ENCODE data around the gene ZXDC.

ZXDC gene

GRCh38 chr3:126510308-126510910, 34.7 kb upstream of the ZXDC start:
- no peak for DNase-seq (ENCODE audit: low read depth in 2 of 2)

GRCh38 chr3:126509597-126510307, 34.1 kb upstream of the ZXDC start:
- no peak for DNase-seq (ENCODE audit: low read depth in 2 of 2)

DNA sequence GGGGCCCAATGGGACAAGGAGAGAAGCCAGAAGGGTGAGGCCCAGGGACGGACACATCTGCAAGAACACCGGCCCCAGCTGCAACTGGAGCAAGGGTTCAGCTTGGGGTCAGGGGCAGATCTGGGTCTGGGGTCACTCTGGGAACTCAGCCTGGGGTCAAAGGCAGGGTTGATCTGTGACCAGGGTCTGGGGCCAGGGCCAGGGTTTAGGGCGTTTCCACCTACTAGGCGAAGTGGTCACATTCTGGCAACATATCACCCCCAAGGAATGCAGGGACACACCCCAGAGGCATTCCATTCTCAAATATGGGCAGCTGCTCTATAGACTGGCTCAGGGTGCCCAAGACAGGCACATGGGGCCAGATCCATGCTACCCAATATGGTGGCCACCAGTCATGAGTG, 32.9 kb upstream of the ZXDC start:
- no peak for DNase-seq (ENCODE audit: low read depth in 2 of 2)

DNA sequence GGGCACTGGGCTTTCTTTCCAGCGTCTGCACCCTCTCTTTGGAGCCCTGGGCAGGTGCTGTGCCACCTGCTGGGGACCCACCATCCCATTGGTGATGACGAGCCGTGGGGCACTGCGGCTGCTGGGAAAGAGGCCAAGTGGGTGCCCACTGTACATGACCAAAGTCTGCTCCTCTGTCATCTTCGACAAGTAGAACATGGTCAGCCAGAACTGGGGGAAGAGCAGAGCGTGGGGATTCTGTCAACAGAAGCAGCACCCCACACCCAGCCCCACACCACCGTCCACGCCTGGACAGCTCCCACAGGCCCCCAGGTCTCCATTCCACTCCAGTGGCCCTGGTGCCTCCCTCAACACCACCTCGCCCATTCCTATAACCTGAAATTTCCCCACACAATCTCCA, 32.2 kb upstream of the ZXDC start:
- DNase-seq (ENCODE audit: low read depth in 2 of 2) = no peak

GRCh38 chr3:126503701-126504100, 28.0 kb upstream of the ZXDC start:
- DNase-seq (ENCODE audit: low read depth in 2 of 2) = no peak

DNA sequence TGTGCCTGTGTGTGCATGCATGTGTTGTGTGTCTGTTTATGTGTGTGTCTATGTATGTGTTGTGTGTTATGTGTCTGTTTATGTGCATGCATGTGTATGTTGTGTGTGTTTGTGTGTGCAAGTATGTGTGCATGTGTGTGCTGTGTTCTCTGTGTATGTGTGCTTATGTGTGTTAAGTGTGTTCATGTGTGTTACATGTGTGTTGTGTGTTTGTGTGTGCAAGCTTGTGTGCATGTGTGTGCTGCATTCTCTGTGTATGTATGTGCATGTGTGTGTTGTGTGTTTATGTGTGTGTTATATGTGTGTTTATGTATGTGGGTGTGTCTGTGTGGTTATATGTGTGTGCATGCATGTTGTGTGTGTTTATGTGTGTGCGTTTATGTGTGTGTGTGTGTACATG, 27.0 kb upstream of the ZXDC start:
- DNase-seq (ENCODE audit: low read depth in 2 of 2) = no peak

DNA sequence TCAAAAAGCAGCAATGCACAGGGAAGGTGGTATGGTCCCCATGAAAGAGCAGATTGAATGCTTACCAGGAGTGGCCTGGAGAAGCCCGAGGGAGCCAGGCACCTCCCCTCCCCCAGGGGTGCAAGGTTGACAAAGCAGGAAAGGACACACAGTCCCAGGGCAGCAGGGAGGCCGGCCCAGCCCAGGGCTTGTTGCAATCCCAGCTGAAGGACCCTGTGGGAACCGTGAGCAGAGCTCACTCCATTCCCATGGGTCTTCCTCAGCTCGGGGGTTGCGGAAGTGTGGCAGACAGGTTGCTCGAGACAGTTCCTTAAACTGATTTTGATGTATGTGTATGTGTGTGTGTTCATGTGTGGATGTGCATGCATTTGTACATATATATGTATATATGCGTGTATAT, 26.0 kb upstream of the ZXDC start:
- no peak for DNase-seq (ENCODE audit: low read depth in 2 of 2)

GRCh38 chr3:126501054-126501453, 25.4 kb upstream of the ZXDC start:
- DNase-seq (ENCODE audit: low read depth in 2 of 2) = no peak

DNA sequence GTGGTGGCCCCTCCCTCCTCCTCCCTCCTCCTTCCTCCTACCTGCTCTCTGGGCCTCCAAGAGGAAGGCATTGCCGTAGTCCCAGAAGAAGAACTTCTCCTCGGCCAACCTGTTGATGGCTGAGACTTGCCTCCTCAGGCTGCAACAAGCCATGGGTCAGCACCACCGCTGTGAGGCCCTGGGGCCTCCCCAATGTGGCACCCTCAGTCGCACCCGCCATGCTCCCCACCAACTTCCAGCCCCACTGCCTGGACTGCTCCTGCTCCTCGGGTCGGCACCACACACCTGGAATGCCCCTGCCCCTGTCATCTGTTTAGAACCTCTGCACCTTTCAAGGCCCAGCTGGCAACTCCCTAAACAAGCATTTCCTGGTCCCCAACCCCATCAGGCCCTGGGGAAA, 24.3 kb upstream of the ZXDC start:
- no peak for DNase-seq (ENCODE audit: low read depth in 2 of 2)

DNA sequence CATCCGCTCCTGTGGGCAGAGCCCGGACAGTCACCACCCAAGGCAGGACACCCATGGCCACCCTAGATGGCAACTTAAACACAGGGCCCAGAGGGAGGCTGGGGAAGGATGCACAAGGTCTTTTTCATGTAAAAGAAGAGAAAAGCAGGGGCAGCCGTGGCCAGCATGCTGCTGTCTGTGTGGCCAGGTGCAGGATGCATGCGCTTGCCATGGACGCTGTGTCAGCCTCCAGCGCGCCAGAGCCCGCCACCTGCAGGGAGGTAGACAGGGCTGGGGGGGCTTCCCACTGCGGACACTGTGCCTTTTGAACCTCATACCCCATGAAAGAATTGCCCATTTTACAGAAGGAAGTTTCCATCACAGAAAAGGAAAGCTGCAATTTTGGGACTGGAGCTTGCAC, 23.7 kb upstream of the ZXDC start:
- DNase-seq (ENCODE audit: low read depth in 2 of 2) = no peak

GRCh38 chr3:126498929-126499328, 23.2 kb upstream of the ZXDC start:
- DNase-seq (ENCODE audit: low read depth in 2 of 2) = no peak

- no peak for DNase-seq (ENCODE audit: low read depth in 2 of 2)
Observed at GRCh38 chr3:126498461-126498860, 22.8 kb upstream of the ZXDC start.

DNA sequence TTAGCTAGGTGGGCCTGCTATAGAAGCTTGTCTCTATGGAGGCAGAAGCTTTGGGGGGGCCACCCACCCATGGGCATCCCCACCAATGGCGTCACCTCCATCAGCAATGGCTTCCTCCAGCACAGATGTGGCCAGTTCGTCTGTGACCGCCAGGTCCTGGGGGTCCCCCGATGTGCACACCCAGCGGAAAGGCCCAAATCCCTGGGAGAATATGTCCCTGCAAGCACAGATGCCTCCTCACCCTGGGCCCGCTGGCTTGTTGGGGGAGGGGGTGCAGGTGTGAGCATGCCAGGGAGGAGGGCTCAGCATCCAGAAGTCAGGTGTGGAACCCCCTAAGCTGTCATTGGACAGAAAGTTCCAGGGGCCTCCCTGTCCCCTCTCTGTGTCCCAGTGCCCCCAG, 22.3 kb upstream of the ZXDC start:
- DNase-seq (ENCODE audit: low read depth in 2 of 2) = no peak

- DNase-seq (ENCODE audit: low read depth in 2 of 2) = no peak
Observed at GRCh38 chr3:126496894-126497850, 21.5 kb upstream of the ZXDC start.

DNA sequence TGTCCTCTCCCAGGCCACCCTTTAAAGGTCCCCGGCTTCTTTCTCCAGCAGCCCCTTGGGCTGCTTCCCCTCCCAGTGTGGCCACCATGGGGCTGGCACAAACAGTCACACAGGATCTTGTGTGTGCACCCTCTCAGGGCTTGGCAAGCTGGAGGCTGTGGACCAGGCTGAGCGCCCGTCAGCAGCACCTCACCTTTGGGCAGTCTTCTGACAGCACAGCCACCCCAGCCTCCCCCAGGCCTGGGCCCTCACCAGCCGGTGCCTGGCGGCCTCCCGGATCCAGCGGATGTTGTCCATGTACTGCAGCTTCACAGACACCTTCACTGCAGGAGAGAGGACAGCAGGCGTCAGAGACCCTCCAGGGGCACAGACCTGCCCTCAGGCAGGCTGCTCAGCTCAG, 20.1 kb upstream of the ZXDC start:
- no peak for DNase-seq (ENCODE audit: low read depth in 2 of 2)

GRCh38 chr3:126494970-126495230, 19.2 kb upstream of the ZXDC start:
- DNase-seq (ENCODE audit: low read depth in 2 of 2) = no peak

GRCh38 chr3:126494204-126494969, 18.7 kb upstream of the ZXDC start:
- no peak for DNase-seq (ENCODE audit: low read depth in 2 of 2)

DNA sequence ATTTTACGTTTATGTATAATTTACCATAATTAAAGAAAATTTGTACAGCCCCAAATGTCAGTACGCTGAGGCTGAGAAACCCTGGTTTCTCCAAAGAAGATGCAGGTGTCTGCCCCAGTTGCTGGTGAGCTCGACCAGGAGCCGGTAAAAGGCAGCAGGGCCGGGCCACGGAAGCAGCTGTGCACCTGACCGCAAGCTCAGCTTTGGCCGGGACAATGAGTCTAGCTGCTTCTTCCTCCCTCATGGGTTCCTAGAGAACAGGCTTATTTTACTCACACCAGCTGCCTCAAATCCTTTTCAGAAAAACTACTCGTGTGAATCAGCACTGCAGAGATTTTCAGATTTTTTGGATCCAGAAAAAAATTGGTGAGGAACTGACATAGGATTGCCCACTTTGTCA, 18.0 kb upstream of the ZXDC start:
- DNase-seq (ENCODE audit: low read depth in 2 of 2) = no peak

DNA sequence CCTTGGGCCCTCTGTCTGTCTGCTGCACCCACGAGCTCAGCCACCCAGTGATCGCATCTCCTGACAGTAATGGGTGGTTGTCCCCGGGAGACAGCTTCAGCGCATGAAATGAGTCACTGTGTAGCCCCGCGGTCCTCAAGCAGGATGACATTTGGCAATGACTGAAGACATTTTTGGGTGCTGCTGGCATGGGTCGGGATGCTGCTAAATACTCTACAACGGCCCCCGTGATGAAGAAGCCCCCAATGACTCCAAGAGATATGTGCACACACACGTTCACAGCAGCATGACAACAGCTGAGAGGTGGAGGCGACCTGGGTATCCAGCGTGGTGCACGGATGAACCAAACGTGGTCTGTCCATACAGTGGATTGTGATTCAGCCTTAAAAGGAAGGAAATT, 17.4 kb upstream of the ZXDC start:
- no peak for DNase-seq (ENCODE audit: low read depth in 2 of 2)

DNA sequence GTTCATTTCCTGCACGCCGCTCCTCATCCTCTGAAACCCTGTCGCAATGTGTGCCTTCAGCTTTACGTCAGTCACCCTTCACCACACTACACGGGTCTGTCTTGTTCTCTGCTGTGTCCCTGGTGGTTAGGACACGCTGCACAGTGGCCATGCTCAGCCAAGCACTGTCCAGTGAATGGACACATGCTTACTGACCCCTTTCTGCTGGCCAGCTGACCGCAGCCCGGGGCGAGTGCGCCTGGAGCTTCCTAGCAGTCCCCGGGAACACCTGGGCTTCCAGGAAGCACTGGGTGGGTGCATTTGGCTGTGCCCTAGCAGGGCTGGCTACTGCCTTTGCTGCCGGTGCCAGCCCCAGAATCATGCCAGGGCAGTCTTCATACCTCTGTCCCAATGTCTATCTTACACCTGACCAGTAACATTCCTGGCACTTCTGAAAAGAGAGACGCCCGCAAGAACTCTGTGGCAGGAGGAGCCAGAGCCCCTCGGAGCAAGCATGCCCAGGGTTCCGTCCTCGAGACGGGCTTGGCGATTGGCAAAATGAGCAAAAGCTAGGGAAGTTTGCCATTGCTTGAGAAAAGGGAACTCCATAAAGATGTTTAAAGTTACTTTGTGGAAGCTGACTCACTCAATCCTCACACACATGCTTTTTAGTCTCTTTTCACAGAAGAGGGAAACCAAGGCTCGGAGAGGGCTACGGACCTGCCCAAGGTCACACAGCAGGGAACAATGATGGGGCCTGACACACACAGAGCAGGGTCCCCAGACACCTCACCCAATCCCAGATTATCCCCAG, 15.7 kb upstream of the ZXDC start:
- DNase-seq (ENCODE audit: low read depth in 2 of 2) = no peak

DNA sequence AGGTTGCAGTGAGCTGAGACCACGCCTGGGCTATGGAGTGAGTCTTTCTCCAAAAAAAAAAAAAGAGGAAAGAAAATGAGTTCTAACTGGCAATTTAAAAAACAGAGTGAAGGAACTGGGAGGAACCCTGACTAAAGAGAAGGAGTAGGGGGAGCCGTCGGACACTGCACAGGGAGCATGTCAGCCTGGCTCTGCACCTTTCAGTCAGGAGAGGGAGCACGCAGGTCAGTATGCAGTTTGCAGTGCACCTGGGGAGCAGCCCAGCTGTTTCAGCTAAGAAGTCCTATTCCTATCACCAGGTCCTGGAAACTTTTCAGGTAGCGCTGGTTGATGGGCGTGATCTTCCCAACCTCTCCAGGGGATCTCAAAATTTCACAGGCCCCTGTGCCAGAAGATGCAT, 14.9 kb upstream of the ZXDC start:
- DNase-seq (ENCODE audit: low read depth in 2 of 2) = no peak
